ENCODE measurements around the gene CLEC16A.
"Not testable (repeated sequence)": the region's sequence is repeated elsewhere in the genome, so short reads cannot be mapped to it uniquely, and the experiment has no call there.

Gene CLEC16A

DNA sequence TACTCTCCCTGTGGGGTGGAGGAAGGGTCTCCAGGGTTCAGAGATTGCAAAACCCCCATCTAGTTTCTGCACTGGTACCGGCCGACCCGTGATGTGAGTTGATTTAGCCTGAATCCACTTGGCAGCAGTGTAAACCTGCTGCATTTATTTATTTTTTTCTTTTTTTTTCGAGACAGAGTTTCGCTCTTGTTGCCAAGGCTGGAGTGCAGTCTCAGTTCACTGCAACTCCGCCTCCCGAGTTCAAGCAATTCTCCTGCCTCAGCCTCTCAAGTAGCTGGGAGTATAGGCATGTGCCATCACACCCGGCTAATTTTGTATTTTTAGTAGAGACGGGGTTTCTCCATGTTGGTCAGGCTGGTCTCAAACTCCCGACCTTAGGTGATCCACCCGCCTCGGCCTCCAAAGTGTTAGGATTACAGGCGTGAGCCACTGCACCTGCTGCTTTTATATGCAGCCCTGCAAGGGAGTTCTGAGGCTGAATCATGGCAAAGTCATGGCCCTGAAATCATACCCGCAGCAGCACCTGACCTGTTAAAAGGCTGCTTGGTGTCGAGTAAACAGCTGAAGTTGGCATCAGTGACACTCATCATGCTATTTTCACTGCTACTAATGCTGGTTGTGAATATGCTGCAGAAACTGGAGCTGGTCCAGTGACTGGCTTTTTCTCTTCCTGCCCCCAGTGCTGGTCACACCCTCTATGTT lies 23.5 kb upstream of the CLEC16A start:
- TF ChIP-seq POLR2A (IDR thresholded peaks at IDR 0.05; ENCODE audit: low read depth, low read length): no peak
- DNase-seq (ENCODE audit: insufficient read length, low spot score) (peak; percentile 35), FAIRE-seq (no peak)

DNA sequence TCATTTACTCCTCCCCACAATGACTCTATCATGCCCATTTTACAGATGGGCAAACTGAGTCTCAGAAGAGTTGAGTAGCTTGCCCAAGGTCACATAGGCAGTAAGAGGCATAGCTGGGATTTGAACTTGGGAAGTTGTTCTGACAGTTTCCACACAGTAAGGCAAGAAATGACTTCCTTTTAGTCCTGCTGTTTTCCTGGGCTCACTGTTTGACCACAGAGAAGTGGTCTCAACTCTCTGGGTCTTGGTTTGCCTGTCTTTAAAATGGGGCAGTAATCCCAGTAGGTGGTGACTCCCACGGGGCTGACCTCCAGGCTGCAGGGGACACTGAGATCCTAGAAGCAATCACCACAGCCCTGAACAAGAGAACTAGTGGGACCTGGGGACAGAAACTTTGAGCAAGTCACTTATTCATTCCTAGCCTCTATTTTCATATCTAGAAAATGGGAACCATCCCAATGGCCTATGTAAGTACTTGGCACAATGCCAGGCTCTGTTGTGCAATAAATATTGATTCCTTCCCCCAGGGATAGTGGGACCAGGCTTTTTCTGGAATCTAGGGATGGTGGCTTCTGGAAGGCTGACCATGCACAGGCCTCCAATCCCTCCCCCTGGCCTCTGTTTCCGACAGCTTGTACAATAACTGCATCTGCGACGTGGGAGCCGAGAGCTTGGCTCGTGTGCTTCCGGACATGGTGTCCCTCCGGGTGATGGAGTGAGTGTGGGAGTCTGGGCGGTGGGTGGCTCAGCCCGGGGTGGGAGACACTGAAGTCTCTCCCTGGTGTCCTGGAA lies 22.6 kb upstream of the CLEC16A start:
- no peak for DNase-seq (ENCODE audit: insufficient read length, low spot score)
- TF ChIP-seq POLR2A (IDR thresholded peaks at IDR 0.05; ENCODE audit: low read depth, low read length): no peak
- FAIRE-seq: no peak

DNA sequence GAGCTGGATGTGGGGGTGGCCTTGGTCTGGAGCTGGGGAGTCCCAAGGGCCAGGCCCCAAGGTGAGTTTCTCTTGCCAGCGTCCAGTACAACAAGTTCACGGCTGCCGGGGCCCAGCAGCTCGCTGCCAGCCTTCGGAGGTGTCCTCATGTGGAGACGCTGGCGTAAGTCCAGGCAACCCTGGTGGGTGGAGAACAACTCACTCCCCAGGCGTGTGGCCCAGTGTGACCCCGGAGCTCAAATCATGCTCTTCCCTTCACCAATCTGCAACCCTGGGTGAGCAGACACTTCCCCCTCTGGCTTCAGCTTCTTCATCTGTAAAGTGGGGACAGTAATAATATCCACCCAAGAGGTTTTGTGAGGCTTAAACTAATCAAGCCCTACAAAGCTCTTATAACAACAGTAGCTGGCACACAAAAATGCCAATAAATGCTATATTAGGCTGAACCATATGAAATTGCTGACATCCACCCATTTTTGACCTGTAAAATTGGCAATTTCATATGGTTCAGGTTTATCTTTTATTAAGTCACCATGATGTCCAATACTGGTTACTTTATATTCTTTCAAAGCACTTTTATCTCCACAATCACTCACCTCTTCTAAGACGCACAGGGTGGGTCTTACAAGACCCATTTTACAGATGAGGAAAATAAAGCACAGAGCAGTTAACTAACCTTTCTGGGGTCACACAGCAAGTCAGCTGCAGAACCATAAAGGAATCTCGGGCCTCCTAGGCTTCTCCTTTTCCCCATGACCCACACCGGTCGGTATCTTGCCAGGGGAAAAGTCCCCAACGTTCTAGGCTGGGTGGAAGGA lies 21.8 kb upstream of the CLEC16A start:
- FAIRE-seq (no peak), DNase-seq (ENCODE audit: insufficient read length, low spot score) (no peak)
- TF ChIP-seq POLR2A (IDR thresholded peaks at IDR 0.05; ENCODE audit: low read depth, low read length): no peak

DNA sequence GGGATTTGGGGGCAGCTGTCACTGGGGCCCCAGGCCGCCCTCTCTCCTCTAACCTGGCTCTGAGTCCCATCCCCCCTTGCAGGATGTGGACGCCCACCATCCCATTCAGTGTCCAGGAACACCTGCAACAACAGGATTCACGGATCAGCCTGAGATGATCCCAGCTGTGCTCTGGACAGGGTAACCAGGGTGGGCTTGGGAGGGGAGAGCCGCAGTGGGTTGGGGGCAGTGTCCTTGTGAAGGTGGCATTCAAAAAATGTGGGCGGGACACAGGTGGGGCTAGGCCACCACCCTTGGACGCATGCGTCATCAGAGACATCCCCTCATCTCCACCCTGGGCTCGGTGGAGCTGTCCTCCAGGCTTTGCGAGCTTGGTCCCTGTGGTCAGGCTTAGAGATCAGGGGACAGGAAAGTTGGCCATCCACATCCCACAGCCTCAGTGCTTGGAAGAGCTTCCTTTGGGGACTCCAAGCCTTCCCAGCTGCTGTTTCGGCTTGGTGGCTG lies 21.2 kb upstream of the CLEC16A start:
- FAIRE-seq (no peak), DNase-seq (ENCODE audit: insufficient read length, low spot score) (no peak)
- TF ChIP-seq POLR2A (IDR thresholded peaks at IDR 0.05; ENCODE audit: low read depth, low read length): no peak

DNA sequence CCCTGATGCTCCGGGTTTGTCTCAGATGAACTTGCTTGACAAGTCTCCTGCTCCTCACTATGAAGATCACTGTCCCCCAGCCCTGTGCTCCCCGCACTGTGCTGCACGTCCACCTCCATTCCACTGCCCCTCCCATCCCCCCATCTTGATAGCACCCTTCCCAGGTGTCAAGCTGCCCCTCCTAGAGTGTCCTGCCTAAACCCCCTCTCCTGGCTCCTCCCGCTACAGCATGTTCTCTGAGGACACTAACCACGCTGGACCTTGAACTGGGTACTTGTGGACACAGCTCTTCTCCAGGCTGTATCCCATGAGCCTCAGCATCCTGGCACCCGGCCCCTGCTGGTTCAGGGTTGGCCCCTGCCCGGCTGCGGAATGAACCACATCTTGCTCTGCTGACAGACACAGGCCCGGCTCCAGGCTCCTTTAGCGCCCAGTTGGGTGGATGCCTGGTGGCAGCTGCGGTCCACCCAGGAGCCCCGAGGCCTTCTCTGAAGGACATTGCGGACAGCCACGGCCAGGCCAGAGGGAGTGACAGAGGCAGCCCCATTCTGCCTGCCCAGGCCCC lies 20.6 kb upstream of the CLEC16A start:
- FAIRE-seq (no peak), DNase-seq (ENCODE audit: insufficient read length, low spot score) (no peak)
- no peak for TF ChIP-seq POLR2A (IDR thresholded peaks at IDR 0.05; ENCODE audit: low read depth, low read length)

DNA sequence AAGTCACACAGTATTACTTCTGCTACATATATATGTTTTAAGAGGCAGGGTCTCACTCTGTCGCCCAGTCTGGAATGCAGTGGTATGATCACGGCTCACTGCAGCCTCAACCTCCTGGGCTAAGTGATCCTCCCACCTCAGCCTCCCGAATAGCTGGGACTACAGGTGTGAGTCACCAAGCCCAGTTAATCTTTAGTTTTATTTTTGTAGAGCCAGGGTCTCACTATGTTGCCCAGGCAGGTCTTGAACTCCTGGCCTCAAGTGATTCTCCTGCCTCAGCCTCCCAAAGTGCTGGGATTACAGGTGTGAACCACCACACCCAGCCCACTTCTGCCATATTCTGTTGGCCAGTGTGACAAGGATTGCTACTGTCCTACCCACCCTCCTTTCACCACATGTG lies 19.1 kb upstream of the CLEC16A start:
- not testable (repeated sequence) for DNase-seq (ENCODE audit: insufficient read length, low spot score); FAIRE-seq

DNA sequence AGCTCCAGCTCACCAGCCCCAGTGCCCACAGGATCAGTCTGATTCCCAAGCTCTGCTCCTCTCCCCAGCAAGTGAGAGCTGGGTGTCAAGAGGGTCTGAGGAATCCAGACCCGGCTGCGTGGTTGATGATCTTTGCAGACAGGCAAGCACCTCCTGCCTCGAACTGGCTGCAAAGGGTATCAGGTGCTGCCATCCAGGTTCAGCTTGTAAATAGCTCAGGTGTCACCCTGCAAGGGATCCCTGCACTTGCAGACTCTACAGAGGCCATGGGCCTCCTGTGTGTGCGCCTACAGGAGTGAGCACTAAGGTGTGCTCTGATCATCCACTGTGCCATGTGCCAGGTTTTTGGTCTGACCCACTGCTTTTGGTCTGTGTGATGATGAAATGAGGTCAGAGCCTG lies 18.3 kb upstream of the CLEC16A start:
- no peak for DNase-seq (ENCODE audit: insufficient read length, low spot score)
- no peak for TF ChIP-seq POLR2A (IDR thresholded peaks at IDR 0.05; ENCODE audit: low read depth, low read length)
- no peak for FAIRE-seq

DNA sequence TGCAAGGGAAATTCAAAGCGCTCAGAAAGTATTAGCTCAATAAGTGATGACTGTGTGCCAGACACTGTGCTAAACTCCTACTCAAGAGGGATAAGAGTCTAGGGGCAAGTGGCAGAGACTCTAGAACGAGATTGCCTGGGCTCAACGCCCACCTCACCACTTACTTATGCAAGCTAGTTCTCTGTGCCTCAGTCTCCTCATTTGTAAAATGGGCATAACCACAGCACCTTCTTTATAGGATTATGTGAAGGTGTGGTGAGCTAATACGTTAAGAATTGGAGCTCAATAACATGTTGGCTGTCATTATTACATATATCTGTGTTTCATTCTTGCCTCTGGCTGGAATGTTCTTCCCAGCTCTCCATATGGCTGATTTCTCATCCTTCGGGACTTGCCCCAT lies 17.5 kb upstream of the CLEC16A start:
- no peak for TF ChIP-seq POLR2A (IDR thresholded peaks at IDR 0.05; ENCODE audit: low read depth, low read length)
- no peak for DNase-seq (ENCODE audit: insufficient read length, low spot score)
- no peak for FAIRE-seq

DNA sequence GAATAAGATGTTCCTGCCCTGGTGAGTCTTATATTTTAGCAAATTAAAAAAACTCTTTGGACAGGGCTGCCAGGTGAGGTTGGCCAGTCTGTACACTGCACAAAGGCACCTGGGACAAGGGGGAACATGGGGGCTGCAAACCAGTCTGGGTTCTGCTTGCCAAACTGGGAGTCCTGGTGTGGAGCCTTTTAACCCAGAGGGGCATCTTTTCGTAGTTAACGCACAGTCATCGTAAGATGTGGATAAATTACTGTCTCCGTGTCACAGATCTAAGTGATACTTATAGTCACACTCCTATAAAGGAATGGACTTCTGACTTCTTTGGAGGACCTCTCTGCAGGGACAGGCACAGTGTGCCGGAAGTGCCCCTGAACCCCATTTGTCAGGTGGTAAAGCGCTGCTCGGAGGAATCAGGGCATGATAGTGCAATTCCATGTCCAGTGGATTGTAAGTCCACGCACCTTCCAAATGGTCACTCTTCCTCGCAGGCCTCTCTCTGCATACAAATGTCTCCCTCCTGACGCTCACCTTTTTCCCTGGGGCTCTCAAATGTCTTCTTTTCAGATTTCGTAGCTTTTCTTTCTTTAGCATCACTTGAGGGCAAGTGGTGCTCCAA lies 16.8 kb upstream of the CLEC16A start:
- FAIRE-seq: no peak
- no peak for DNase-seq (ENCODE audit: insufficient read length, low spot score)
- no peak for TF ChIP-seq POLR2A (IDR thresholded peaks at IDR 0.05; ENCODE audit: low read depth, low read length)

DNA sequence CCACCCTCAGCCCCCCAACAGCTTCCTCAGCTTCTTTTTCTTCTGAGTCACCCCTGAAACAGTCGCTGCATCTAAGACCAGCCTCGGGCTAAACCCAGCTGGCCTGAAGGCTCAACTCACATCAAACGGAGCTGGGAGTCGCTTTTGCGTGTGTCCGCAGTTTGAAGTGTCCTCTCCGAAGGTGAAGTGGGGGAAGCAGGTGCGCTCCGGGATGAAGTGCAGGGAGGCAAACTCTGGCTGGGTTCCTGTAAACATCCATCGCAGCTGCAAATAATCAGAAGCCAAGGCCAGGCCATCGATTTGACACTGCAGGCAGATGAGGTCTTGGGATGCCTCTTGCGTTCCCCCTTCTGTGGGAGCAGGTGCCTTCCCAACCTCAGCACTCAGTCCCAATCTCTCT lies 15.3 kb upstream of the CLEC16A start:
- not testable (repeated sequence) for FAIRE-seq; DNase-seq (ENCODE audit: insufficient read length, low spot score)

DNA sequence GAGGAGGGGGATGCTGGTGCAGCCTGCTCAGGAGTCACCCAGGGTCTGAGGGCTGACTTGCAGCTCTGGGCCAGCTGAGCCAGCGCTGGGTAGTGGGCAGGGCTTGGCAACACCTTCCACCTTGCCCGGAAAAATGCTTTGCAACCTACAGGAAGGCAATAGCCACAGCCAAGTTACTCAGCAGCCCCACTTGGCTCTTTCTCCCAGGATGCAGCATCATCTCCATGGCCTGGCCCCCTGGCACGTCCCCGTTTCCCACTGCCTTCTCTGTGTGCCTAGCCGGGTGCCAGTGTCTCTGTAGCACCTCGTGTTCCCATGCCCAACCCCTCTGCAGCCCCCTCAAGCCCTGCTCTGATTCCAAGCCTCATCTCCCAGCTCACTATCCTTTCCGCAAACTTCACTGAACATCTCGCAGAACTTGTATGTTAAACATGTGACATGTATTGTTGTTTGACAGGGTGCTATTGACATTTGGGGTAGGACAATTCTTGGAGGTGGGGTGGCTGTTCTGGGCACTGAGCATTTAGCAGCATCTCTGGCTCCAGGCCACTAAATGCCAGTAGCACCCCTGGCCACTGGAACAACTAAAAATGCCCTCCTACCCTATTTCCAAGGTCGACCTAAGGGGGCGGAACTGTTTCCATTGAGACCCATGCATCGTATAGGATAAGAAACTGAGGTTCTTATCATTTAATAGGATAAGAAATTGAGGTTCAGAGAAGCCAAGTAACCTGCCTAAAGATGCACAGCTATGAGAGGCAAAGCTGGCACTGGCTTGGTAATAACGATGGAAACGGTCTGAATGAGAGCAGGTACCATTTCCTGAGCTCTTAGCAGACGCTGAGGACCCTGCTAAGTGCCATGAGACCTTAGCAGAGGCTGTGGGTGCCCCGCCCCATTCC lies 14.3 kb upstream of the CLEC16A start:
- no peak for FAIRE-seq
- no peak for DNase-seq (ENCODE audit: insufficient read length, low spot score)
- TF ChIP-seq POLR2A (IDR thresholded peaks at IDR 0.05; ENCODE audit: low read depth, low read length): no peak

DNA sequence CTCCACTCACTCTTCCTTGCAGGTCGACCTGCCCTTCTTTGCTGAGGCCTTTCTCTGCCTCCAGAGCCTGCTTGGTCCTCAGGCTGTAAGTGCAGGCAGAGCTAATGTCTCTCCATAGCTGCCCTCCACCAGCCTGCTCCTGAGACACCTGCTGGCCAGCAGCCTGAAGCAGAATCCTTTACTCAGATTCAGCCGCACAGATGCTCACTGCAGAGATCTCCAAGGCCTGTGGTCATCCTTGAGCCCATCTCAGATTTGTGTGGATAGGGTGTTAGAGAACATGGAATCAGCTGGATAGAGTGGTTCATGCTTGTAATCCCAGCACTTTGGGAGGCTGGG lies 13.6 kb upstream of the CLEC16A start:
- no peak for FAIRE-seq
- no peak for DNase-seq (ENCODE audit: insufficient read length, low spot score)
- TF ChIP-seq POLR2A (IDR thresholded peaks at IDR 0.05; ENCODE audit: low read depth, low read length): no peak

DNA sequence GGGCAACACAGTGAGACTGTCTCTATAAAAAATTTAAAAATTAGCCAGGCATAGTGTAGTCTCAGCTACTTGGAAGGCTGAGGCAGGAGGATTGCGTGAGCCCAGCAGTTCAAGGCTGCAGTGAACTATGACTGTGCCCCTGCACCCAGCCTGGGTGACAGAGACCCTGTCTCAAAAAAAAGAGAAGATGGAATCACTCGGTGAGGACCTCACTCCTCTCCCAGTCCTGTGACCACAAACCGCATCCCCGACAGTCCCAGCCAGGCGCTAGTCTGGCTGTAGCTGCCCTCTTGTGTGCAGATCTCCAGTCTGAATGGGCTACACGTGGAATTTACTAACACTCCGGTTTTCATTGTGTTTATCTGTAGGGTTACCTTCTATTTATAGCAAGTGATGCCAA lies 13.2 kb upstream of the CLEC16A start:
- no peak for DNase-seq (ENCODE audit: insufficient read length, low spot score)
- FAIRE-seq: no peak
- TF ChIP-seq POLR2A (IDR thresholded peaks at IDR 0.05; ENCODE audit: low read depth, low read length): no peak
